PC-9 (cell line): ENCODE results near the gene NPSR1. TPM values are rescaled to one million over a fixed set of nuclear protein-coding genes. Genes with fewer than 3 reads are reported as not detected.

Experiments used
- BruUV-seq: library from RNA; stranded (reverse); fragments of 400-500 nt; replicated peaks from 2 replicates; lab custom pipeline; 2021; lab: Mats Ljungman, UMichigan
- CTCF ChIA-PET: fragments of 300-600 bp; sonication (Branson Sonifier 250); formaldehyde crosslinking; loops from one replicate; lab custom pipeline; 2022; ENCODE audit warnings: antibody characterized with exemption; lab: Charles Lee
- POLR2A ChIA-PET: fragments of 300-600 bp; sonication (Branson Sonifier 250); formaldehyde crosslinking; loops from one replicate; lab custom pipeline; 2022; ENCODE audit warnings: antibody characterized with exemption; ENCODE audit not compliant: unreplicated experiment; lab: Charles Lee
- DNase-seq, 2 experiments: peaks; one replicate each; pipeline versions ENCODE4 v3.0.0 to v3.0.0-alpha.2; 2015 to 2022; ENCODE audit warnings: mixed read lengths in 1 of 2
- H2AFZ ChIP-seq: fragments of 200-600 bp; sonication (generic); 2 replicates; pipeline ENCODE4 v1.8.1; 2017; ENCODE audit warnings: antibody characterized with exemption
- H3F3A ChIP-seq: fragments of 200-600 bp; sonication (generic); 2 replicates; pipeline ENCODE4 v1.8.1; 2017; ENCODE audit warnings: antibody characterized with exemption, mild to moderate bottlenecking, low read depth; ENCODE audit not compliant: insufficient read depth
- H3K27ac ChIP-seq: fragments of 200-600 bp; sonication (generic); 2 replicates; pipeline ENCODE4 v1.6.1; 2016; ENCODE audit warnings: mixed run types
- H3K27me3 ChIP-seq: fragments of 200-600 bp; sonication (generic); 2 replicates; pipeline ENCODE4 v1.6.1; 2016; ENCODE audit warnings: low read depth, mixed run types; ENCODE audit not compliant: insufficient read depth
- H3K36me3 ChIP-seq: fragments of 200-600 bp; sonication (generic); 2 replicates; pipeline ENCODE4 v1.6.1; 2016; ENCODE audit warnings: low read depth, mixed run types
- H3K4me1 ChIP-seq: fragments of 200-600 bp; sonication (generic); replicated peaks from 2 replicates; pipeline ENCODE4 v1.6.1; 2016; ENCODE audit warnings: mixed run types; ENCODE audit not compliant: insufficient read depth
- H3K4me2 ChIP-seq: fragments of 200-600 bp; sonication (generic); 2 replicates; pipeline ENCODE4 v1.6.1; 2017; ENCODE audit warnings: mixed run types
- H3K4me3 ChIP-seq: fragments of 200-600 bp; sonication (generic); 2 replicates; pipeline ENCODE4 v1.6.1; 2016; ENCODE audit warnings: mixed run types
- H3K79me2 ChIP-seq: fragments of 200-600 bp; sonication (generic); 2 replicates; pipeline ENCODE4 v1.6.1; 2017; ENCODE audit warnings: low read depth, mixed run types
- H3K9me2 ChIP-seq: fragments of 200-600 bp; sonication (generic); 2 replicates; pipeline ENCODE4 v1.8.1; 2017; ENCODE audit warnings: mild to moderate bottlenecking; ENCODE audit not compliant: insufficient read depth
- H3K9me3 ChIP-seq: fragments of 200-600 bp; sonication (generic); 2 replicates; pipeline ENCODE4 v1.8.1; 2016; ENCODE audit warnings: low read depth; ENCODE audit not compliant: insufficient read depth
- H4K20me1 ChIP-seq: fragments of 200-600 bp; sonication (generic); 2 replicates; pipeline ENCODE4 v1.8.1; 2017; ENCODE audit not compliant: insufficient read depth
- EZH2 ChIP-seq: fragments of 200-600 bp; sonication (generic); IDR thresholded peaks from 2 replicates; pipeline ENCODE4 v1.8.0; 2017; ENCODE audit warnings: antibody characterized with exemption, low read depth
- intact Hi-C: fragments of 100-400 bp; cut with micrococcal nuclease; formaldehyde crosslinking; loops from one replicate; pipeline ENCODE4 v1.10.0; 2022; ENCODE audit not compliant: unreplicated experiment
- total RNA-seq: library from RNA; stranded (reverse); gene quantifications from 2 replicates; pipeline ENCODE4 v1.2.3, GENCODE V29; 2021
- TF ChIP-seq, protein P1 (sequence below): fragments of 200-600 bp; sonication (generic); conservative IDR thresholded peaks from 2 replicates; pipeline ENCODE4 v1.6.1; 2017; ENCODE audit warnings: mixed run types, antibody characterized with exemption, mild to moderate bottlenecking, moderate library complexity

Gene NPSR1
- total RNA-seq, 1 experiment from 2014 or later = not detected

DNA sequence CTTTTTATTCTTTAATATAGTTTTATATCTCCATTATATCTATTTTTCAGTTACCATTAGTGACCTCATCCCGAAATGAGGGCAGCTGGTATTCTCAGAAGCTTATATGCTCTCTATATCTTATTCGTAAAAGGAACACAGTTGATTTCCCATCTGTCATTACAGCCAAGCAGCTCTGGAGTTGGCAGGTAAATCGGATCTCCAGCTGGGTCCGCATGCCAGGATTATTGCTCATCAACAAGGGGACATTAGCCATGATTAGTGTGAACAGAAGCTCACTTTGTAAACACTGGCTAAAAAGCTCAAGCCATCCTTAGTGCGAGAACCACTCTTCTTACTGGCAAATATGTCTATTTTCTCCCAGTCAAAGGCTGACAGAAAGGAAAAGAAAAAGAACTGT lies 180.3 kb downstream of the NPSR1 start:
- no peaks in the 10 kb centered on the region for H3K9me3 ChIP-seq
- no peak overlapping the region for H3K4me3 ChIP-seq
- DNase-seq = peak in 1 of 2 experiments; percentile 51
- CTCF ChIA-PET = no interaction called here
- H3K9me2 ChIP-seq = no peaks in the 10 kb centered on the region
- H3K4me2 ChIP-seq = no peak overlapping the region
- H2AFZ ChIP-seq = no peak overlapping the region
- H3K4me1 ChIP-seq = peaks cover 26% of the 10 kb centered on the region
- H3K27me3 ChIP-seq = no peaks in the 10 kb centered on the region
- no peaks in the 10 kb centered on the region for H3K79me2 ChIP-seq
- TF ChIP-seq, protein P1, sequence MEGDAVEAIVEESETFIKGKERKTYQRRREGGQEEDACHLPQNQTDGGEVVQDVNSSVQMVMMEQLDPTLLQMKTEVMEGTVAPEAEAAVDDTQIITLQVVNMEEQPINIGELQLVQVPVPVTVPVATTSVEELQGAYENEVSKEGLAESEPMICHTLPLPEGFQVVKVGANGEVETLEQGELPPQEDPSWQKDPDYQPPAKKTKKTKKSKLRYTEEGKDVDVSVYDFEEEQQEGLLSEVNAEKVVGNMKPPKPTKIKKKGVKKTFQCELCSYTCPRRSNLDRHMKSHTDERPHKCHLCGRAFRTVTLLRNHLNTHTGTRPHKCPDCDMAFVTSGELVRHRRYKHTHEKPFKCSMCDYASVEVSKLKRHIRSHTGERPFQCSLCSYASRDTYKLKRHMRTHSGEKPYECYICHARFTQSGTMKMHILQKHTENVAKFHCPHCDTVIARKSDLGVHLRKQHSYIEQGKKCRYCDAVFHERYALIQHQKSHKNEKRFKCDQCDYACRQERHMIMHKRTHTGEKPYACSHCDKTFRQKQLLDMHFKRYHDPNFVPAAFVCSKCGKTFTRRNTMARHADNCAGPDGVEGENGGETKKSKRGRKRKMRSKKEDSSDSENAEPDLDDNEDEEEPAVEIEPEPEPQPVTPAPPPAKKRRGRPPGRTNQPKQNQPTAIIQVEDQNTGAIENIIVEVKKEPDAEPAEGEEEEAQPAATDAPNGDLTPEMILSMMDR = no peak
- no peak for TF ChIP-seq EZH2
- POLR2A ChIA-PET = no interaction called here
- no TSS peak for BruUV-seq
- H3K36me3 ChIP-seq = no peaks in the 10 kb centered on the region
- intact Hi-C loops = loop anchor here (1.0 kb wide), 1 partner anchor 14 kb away; no protein-coding TSS in a partner anchor
- H3F3A ChIP-seq = no peaks in the 10 kb centered on the region
- no peaks in the 10 kb centered on the region for H4K20me1 ChIP-seq
- H3K27ac ChIP-seq = no peak overlapping the region

DNA sequence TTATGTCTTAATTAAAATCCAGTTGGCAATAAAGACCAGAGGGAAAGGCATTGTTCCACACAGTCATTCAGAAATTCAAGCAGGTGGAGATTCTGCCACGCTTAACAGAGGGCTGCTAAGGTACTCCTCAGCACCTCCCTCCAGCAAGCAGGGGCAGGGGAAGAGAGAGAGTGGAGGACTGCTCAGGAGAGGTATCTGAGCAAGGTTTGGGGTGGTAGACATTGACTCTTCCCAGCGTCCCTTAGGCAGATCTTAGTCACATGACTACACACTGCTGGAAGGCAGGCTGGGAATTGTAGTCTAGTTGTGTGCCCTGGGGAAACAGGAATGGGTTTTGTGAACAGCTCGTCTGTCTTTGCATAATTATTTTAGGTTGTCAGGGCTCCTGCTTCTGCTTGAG lies 181.6 kb downstream of the NPSR1 start:
- H3K36me3 ChIP-seq = no peaks in the 10 kb centered on the region
- ChIA-PET CTCF (interaction anchor here (0.6 kb wide), 1 partner anchor 11 kb away, joined by 3 read pairs; no protein-coding TSS in a partner anchor), POLR2A (no interaction called here)
- no peaks in the 10 kb centered on the region for H3F3A ChIP-seq
- no peak for DNase-seq
- TF ChIP-seq EZH2 = no peak
- TF ChIP-seq, protein P1 = no peak
- no peaks in the 10 kb centered on the region for H3K9me3 ChIP-seq
- H3K4me2 ChIP-seq = peak overlapping the region; percentile 51; the same call in 1 of the 2 replicates
- peaks cover 26% of the 10 kb centered on the region for H3K4me1 ChIP-seq
- H3K4me3 ChIP-seq = no peak overlapping the region
- H3K9me2 ChIP-seq = no peaks in the 10 kb centered on the region
- intact Hi-C loops = no loop called here
- peak overlapping the region; percentile 61 for H2AFZ ChIP-seq
- H3K27me3 ChIP-seq = no peaks in the 10 kb centered on the region
- no peak overlapping the region for H3K27ac ChIP-seq
- H3K79me2 ChIP-seq = no peaks in the 10 kb centered on the region
- no TSS peak for BruUV-seq
- H4K20me1 ChIP-seq = no peaks in the 10 kb centered on the region

DNA sequence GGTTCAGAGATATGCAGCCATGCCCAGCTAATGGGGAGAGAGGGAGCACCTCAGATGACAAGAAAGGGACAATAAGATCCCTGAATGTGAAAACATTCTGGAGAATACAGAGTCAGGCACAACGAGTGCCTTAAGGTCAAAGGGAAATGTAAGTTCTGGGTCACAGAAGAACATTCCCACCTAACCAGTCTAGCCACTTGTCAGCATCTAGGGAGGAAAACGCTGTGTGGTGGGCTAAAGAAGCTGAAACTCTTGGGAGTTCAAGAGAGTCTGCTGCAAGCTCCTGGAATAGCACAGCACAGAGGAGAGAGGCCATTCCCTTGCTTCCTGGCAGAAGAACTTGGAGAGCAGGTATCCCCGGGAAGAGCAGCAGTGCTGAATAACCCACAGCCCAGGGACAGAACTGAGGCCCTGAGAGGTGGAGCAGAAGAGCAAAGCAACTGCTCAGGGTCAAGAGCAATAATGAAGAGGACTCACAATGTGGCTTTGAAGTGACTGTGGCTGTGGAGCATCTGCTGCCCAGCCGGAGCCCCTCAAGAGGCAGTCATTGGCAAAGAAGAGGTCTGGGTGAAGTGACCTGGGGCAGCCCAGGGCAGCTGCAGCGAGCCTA lies 182.3 kb downstream of the NPSR1 start:
- no peaks in the 10 kb centered on the region for H3K79me2 ChIP-seq
- POLR2A ChIA-PET = no interaction called here
- H3K27me3 ChIP-seq = no peaks in the 10 kb centered on the region
- no peaks in the 10 kb centered on the region for H3K36me3 ChIP-seq
- peak overlapping the region; percentile 51 for H3K4me2 ChIP-seq
- no peak overlapping the region for H3K27ac ChIP-seq
- H3K4me3 ChIP-seq = no peak overlapping the region
- BruUV-seq = no TSS peak
- H3K9me2 ChIP-seq = no peaks in the 10 kb centered on the region
- DNase-seq = no peak
- intact Hi-C loops = no loop called here
- H3K4me1 ChIP-seq = peaks cover 26% of the 10 kb centered on the region
- TF ChIP-seq EZH2 = no peak
- TF ChIP-seq, protein P1 = no peak
- no peaks in the 10 kb centered on the region for H3K9me3 ChIP-seq
- CTCF ChIA-PET = no interaction called here
- no peaks in the 10 kb centered on the region for H4K20me1 ChIP-seq
- no peaks in the 10 kb centered on the region for H3F3A ChIP-seq
- peak overlapping the region; percentile 61 for H2AFZ ChIP-seq
